Measurements from ENCODE around the gene HSPBAP1.

Gene HSPBAP1

GRCh38 chr3:122793568-122794416, at the start of gene HSPBAP1:
HSPBAP1 (minus strand) TSS chr3:122793831; CDS start chr3:122793680, 151 bp downstream.
- DNase-seq (ENCODE audit: low spot score) = peak; percentile 93

- no peak for DNase-seq (ENCODE audit: low spot score)
Observed at GRCh38 chr3:122835590-122835989, 42.0 kb upstream of the HSPBAP1 start.

GRCh38 chr3:122828281-122828680, 34.6 kb upstream of the HSPBAP1 start:
- no peak for DNase-seq (ENCODE audit: low spot score)

GRCh38 chr3:122826278-122826677, 32.6 kb upstream of the HSPBAP1 start:
- DNase-seq (ENCODE audit: low spot score) = no peak

- no peak for DNase-seq (ENCODE audit: low spot score)
Observed at GRCh38 chr3:122825460-122825859, 31.8 kb upstream of the HSPBAP1 start.

GRCh38 chr3:122824465-122825381, 31.1 kb upstream of the HSPBAP1 start:
- no peak for DNase-seq (ENCODE audit: low spot score)

GRCh38 chr3:122816587-122816986, 23.0 kb upstream of the HSPBAP1 start:
- no peak for DNase-seq (ENCODE audit: low spot score)

GRCh38 chr3:122810734-122811133, 17.1 kb upstream of the HSPBAP1 start:
- DNase-seq (ENCODE audit: low spot score) = no peak

GRCh38 chr3:122803977-122804376, 10.3 kb upstream of the HSPBAP1 start:
- no peak for DNase-seq (ENCODE audit: low spot score)

- no peak for DNase-seq (ENCODE audit: low spot score)
Observed at GRCh38 chr3:122802323-122802722, 8.7 kb upstream of the HSPBAP1 start.

GRCh38 chr3:122800706-122801237, 7.1 kb upstream of the HSPBAP1 start:
- DNase-seq (ENCODE audit: low spot score) = no peak

- no peak for DNase-seq (ENCODE audit: low spot score)
Observed at GRCh38 chr3:122800031-122800430, 6.4 kb upstream of the HSPBAP1 start.

GRCh38 chr3:122799322-122799721, 5.7 kb upstream of the HSPBAP1 start:
- no peak for DNase-seq (ENCODE audit: low spot score)

- no peak for DNase-seq (ENCODE audit: low spot score)
Observed at GRCh38 chr3:122797291-122797690, 3.7 kb upstream of the HSPBAP1 start.

- DNase-seq (ENCODE audit: low spot score) = no peak
Observed at GRCh38 chr3:122795674-122796195, 2.1 kb upstream of the HSPBAP1 start.

GRCh38 chr3:122794779-122795673, 1.4 kb upstream of the HSPBAP1 start, which contains the start of gene SLC49A4:
SLC49A4 (plus strand) TSS chr3:122795069; CDS start chr3:122795193, 124 bp downstream.
- peak; percentile 95 for DNase-seq (ENCODE audit: low spot score)

GRCh38 chr3:122794483-122794778, 800 bp upstream of the HSPBAP1 start:
- no peak for DNase-seq (ENCODE audit: low spot score)

- no peak for DNase-seq (ENCODE audit: low spot score)
Observed at GRCh38 chr3:122789585-122790273, 3.9 kb downstream of the HSPBAP1 start.

- no peak for DNase-seq (ENCODE audit: low spot score)
Observed at GRCh38 chr3:122787872-122788271, 5.8 kb downstream of the HSPBAP1 start.

- no peak for DNase-seq (ENCODE audit: low spot score)
Observed at GRCh38 chr3:122786066-122786465, 7.6 kb downstream of the HSPBAP1 start.

- no peak for DNase-seq (ENCODE audit: low spot score)
Observed at GRCh38 chr3:122785231-122785630, 8.4 kb downstream of the HSPBAP1 start.
